Fibroblast of lung (primary cell): ENCODE results near the gene TNRC18.

Experiments used
- CTCF ChIP-seq, 2 donors: IDR thresholded peaks in 1 of 2; conservative IDR thresholded peaks in 1 of 2; 1 replicate in 1 of 2; 2 replicates in 1 of 2; pipeline ENCODE4 v1.5.1; 2011 to 2012; ENCODE audit warnings: low read length in 2 of 2, control low read depth in 1 of 2, inconsistent platforms in 1 of 2, low read depth in 1 of 2, mild to moderate bottlenecking in 1 of 2
- EZH2 ChIP-seq: IDR thresholded peaks from 2 replicates; pipeline ENCODE4 v1.5.1; 2012; ENCODE audit warnings: low read length, control low read depth, mild to moderate bottlenecking; ENCODE audit errors: missing control alignments

DNA sequence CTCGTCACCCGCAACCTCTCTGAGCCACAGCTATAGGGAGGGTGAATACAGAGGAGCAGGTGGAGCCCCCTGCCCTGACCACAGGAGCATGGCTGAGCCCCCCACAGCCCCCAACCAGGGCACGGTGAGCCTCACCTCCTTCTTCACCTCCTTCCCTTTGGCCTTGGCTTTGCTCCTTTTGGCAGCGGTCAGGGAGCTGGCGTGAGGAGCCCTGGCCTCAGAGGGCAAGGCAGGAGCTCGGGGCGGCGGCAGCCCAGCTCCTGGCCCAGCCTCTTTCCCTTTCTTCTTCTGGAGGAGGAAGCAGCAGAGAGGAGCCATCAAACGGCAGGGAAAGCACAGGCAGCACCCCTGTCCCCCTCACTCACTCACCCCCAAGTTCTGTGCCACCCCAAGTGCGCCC, 98.7 kb downstream of the TNRC18 start:
- TF ChIP-seq EZH2 (no peak), CTCF (conservative IDR thresholded peaks at IDR 0.05 in 1 of 2, IDR thresholded peaks at IDR 0.05 in 1 of 2; ENCODE audit: low read depth in 1 of 2, low read length in 2 of 2) (no peak)
